Cerebellar cortex (tissue), 1 donor: ENCODE measurements around the gene ASB16.

Source experiments
- DNase-seq: peaks from one replicate; pipeline ENCODE4 v3.0.0-alpha.2; 2015; ENCODE audit warnings: low spot score

Gene ASB16

GRCh38 chr17:44223541-44224071 is 53.1 kb downstream of the ASB16 start:
- DNase-seq = peak; percentile 69
